HepG2 (cell line): Measurements from ENCODE around the gene PSMB11. TPM values are rescaled to one million over a fixed set of nuclear protein-coding genes. Genes with fewer than 3 reads are reported as not detected.

Source experiments
- HNRNPLL ChIP-seq: fragments of 200-400 bp; formaldehyde crosslinking; IDR thresholded peaks from 2 replicates; pipeline ENCODE4 v1.6.1; 2017; ENCODE audit warnings: mild to moderate bottlenecking, low read depth, low read length; ENCODE audit not compliant: poor library complexity, severe bottlenecking
- HOXA7 ChIP-seq: sonication (generic); formaldehyde crosslinking; IDR thresholded peaks from 2 replicates; pipeline ENCODE4 v1.8.1; 2022; ENCODE audit warnings: mild to moderate bottlenecking, missing genetic modification reagents, moderate library complexity
- PAX8 ChIP-seq: sonication (generic); formaldehyde crosslinking; IDR thresholded peaks from 2 replicates; pipeline ENCODE4 v1.8.0; 2022; ENCODE audit warnings: mild to moderate bottlenecking, missing genetic modification reagents, borderline replicate concordance
- PTBP1 ChIP-seq: fragments of 200-400 bp; formaldehyde crosslinking; IDR thresholded peaks from 2 replicates; pipeline ENCODE4 v1.6.1; 2018; ENCODE audit warnings: low read length, low read depth; ENCODE audit not compliant: poor library complexity, severe bottlenecking
- RAD21 ChIP-seq: fragments of 450-650 bp; formaldehyde crosslinking; IDR thresholded peaks from 2 replicates; pipeline ENCODE4 v1.5.0; 2020; ENCODE audit warnings: mild to moderate bottlenecking
- ZNF160 ChIP-seq: sonication (generic); formaldehyde crosslinking; IDR thresholded peaks from 2 replicates; pipeline ENCODE4 v1.8.0; 2022; ENCODE audit warnings: mild to moderate bottlenecking, inconsistent platforms, missing genetic modification reagents
- ZZZ3 ChIP-seq: sonication (generic); formaldehyde crosslinking; IDR thresholded peaks from 2 replicates; pipeline ENCODE4 v1.4.0; 2020; ENCODE audit warnings: missing genetic modification reagents, mild to moderate bottlenecking, borderline replicate concordance
- polyA plus RNA-seq, 8 experiments: library from polyadenylated mRNA; depleted of rRNA in 3 of 8; stranded (reverse) in 7 of 8; unstranded in 1 of 8; fragments of >200 nt; fragmentation: Illumina TruSeq in 4 of 8; extraction: Trizol in 4 of 8; gene quantifications; 2 replicates each; pipeline versions ENCODE4 v1.2.1 to v1.2.3, GENCODE V29; 2011 to 2016; ENCODE audit warnings: low read depth in 4 of 8, missing spikeins in 1 of 8, mixed read lengths in 1 of 8; ENCODE audit not compliant: insufficient read depth in 1 of 8
- total RNA-seq, 5 experiments: library from RNA; depleted of rRNA; stranded (reverse); fragments of >200 nt; fragmentation: Illumina TruSeq; extraction: Trizol; gene quantifications; 2 replicates each; pipeline ENCODE4 v1.2.3, GENCODE V29; 2016; ENCODE audit warnings: low read depth in 1 of 5
- TF ChIP-seq, protein P1 (sequence below), 2 experiments: sonication (generic) in 1 of 2; formaldehyde crosslinking in 1 of 2; IDR thresholded peaks; 2 replicates each; pipeline versions ENCODE4 v1.4.0 to v1.6.1; 2016 to 2020; ENCODE audit warnings: borderline replicate concordance in 1 of 2, low read depth in 1 of 2, mild to moderate bottlenecking in 1 of 2, missing genetic modification reagents in 1 of 2
- TF ChIP-seq, protein P2 (sequence below): sonication (generic); formaldehyde crosslinking; IDR thresholded peaks from 2 replicates; pipeline ENCODE4 v1.5.1; 2020; ENCODE audit warnings: mild to moderate bottlenecking, missing genetic modification reagents, moderate library complexity
- TF ChIP-seq, protein P3 (sequence below): sonication (generic); formaldehyde crosslinking; IDR thresholded peaks from 2 replicates; pipeline ENCODE4 v1.4.0; 2020; ENCODE audit warnings: mild to moderate bottlenecking, missing genetic modification reagents, borderline replicate concordance

The PSMB11 gene
- total and polyA plus RNA-seq, 2 of the 13 experiments (the other 11 are each of a cell fraction or from before 2014, with no cell fraction given) = not detected

DNA sequence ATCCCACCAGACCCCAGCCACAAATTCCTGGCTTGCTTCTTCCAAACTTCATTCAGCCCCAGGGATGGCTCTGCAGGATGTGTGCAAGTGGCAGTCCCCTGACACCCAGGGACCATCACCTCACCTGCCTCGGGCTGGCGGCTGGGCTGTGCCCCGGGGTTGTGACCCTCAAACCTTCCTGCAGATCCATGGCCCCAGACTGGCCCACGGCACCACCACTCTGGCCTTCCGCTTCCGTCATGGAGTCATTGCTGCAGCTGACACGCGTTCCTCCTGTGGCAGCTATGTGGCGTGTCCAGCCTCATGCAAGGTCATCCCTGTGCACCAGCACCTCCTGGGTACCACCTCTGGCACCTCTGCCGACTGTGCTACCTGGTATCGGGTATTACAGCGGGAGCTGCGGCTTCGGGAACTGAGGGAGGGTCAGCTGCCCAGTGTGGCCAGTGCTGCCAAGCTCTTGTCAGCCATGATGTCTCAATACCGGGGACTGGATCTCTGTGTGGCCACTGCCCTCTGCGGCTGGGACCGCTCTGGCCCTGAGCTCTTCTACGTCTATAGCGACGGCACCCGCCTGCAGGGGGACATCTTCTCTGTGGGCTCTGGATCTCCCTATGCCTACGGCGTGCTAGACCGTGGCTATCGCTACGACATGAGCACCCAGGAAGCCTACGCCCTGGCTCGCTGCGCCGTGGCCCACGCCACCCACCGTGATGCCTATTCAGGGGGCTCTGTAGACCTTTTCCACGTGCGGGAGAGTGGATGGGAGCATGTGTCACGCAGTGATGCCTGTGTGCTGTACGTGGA, at the start of gene PSMB11 (continued):
- TF ChIP-seq, protein P1, sequence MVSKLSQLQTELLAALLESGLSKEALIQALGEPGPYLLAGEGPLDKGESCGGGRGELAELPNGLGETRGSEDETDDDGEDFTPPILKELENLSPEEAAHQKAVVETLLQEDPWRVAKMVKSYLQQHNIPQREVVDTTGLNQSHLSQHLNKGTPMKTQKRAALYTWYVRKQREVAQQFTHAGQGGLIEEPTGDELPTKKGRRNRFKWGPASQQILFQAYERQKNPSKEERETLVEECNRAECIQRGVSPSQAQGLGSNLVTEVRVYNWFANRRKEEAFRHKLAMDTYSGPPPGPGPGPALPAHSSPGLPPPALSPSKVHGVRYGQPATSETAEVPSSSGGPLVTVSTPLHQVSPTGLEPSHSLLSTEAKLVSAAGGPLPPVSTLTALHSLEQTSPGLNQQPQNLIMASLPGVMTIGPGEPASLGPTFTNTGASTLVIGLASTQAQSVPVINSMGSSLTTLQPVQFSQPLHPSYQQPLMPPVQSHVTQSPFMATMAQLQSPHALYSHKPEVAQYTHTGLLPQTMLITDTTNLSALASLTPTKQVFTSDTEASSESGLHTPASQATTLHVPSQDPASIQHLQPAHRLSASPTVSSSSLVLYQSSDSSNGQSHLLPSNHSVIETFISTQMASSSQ (IDR thresholded peaks at IDR 0.05; ENCODE audit: low read depth) = no peak
- TF ChIP-seq, protein P1 (CRISPR knock-in tag; IDR thresholded peaks at IDR 0.05; ENCODE audit: borderline replicate concordance) = 0 out of 2 replicates have a peak, but pooled peaks have one; percentile 44
- peak; percentile 24; the same call in 1 of the 2 replicates for TF ChIP-seq RAD21 (CRISPR knock-in tag)
- TF ChIP-seq, protein P2, sequence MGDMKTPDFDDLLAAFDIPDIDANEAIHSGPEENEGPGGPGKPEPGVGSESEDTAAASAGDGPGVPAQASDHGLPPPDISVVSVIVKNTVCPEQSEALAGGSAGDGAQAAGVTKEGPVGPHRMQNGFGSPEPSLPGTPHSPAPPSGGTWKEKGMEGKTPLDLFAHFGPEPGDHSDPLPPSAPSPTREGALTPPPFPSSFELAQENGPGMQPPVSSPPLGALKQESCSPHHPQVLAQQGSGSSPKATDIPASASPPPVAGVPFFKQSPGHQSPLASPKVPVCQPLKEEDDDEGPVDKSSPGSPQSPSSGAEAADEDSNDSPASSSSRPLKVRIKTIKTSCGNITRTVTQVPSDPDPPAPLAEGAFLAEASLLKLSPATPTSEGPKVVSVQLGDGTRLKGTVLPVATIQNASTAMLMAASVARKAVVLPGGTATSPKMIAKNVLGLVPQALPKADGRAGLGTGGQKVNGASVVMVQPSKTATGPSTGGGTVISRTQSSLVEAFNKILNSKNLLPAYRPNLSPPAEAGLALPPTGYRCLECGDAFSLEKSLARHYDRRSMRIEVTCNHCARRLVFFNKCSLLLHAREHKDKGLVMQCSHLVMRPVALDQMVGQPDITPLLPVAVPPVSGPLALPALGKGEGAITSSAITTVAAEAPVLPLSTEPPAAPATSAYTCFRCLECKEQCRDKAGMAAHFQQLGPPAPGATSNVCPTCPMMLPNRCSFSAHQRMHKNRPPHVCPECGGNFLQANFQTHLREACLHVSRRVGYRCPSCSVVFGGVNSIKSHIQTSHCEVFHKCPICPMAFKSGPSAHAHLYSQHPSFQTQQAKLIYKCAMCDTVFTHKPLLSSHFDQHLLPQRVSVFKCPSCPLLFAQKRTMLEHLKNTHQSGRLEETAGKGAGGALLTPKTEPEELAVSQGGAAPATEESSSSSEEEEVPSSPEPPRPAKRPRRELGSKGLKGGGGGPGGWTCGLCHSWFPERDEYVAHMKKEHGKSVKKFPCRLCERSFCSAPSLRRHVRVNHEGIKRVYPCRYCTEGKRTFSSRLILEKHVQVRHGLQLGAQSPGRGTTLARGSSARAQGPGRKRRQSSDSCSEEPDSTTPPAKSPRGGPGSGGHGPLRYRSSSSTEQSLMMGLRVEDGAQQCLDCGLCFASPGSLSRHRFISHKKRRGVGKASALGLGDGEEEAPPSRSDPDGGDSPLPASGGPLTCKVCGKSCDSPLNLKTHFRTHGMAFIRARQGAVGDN = peak; percentile 32; the same call in 1 of the 2 replicates
- 0 out of 2 replicates have a peak, but pooled peaks have one; percentile 36 for TF ChIP-seq ZNF160
- peak; percentile 32 for TF ChIP-seq HNRNPLL
- 0 out of 2 replicates have a peak, but pooled peaks have one; percentile 7 for TF ChIP-seq PAX8 (CRISPR knock-in tag)
- TF ChIP-seq PTBP1 = peak; percentile 21
- 0 out of 2 replicates have a peak, but pooled peaks have one; percentile 38 for TF ChIP-seq ZZZ3 (CRISPR knock-in tag)
- TF ChIP-seq, protein P3, sequence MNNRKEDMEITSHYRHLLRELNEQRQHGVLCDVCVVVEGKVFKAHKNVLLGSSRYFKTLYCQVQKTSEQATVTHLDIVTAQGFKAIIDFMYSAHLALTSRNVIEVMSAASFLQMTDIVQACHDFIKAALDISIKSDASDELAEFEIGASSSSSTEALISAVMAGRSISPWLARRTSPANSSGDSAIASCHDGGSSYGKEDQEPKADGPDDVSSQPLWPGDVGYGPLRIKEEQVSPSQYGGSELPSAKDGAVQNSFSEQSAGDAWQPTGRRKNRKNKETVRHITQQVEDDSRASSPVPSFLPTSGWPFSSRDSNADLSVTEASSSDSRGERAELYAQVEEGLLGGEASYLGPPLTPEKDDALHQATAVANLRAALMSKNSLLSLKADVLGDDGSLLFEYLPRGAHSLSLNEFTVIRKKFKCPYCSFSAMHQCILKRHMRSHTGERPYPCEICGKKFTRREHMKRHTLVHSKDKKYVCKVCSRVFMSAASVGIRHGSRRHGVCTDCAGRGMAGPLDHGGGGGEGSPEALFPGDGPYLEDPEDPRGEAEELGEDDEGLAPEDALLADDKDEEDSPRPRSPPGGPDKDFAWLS (CRISPR knock-in tag) = peak; percentile 62; the same call in 1 of the 2 replicates
- TF ChIP-seq HOXA7 = 0 out of 2 replicates have a peak, but pooled peaks have one; percentile 14
- TF ChIP-seq, all 625 proteins: peak for 23
